ENCODE results near the gene OBSCN. TPM values are rescaled to one million over a fixed set of nuclear protein-coding genes. Genes with fewer than 3 reads are reported as not detected.

The OBSCN gene
- total RNA-seq, 1 donor from 2014 or later, result 17.5 TPM

GRCh38 chr1:228298471-228298870 is 90.6 kb downstream of the OBSCN start:
- no peaks in the 10 kb centered on the region for H4K20me1 ChIP-seq (ENCODE audit: insufficient read depth, low read length)
- no peak overlapping the region for H3K27ac Mint-ChIP-seq (ENCODE audit: unreplicated experiment)
- TF ChIP-seq CTCF (IDR thresholded peaks at IDR 0.05; ENCODE audit: insufficient read depth, low read depth, low read length), result no peak
- TF ChIP-seq EZH2 (IDR thresholded peaks at IDR 0.05; ENCODE audit: insufficient read depth, low read length), result no peak
- no peak overlapping the region for H3K4me2 ChIP-seq (ENCODE audit: low read length)
- H3K36me3 Mint-ChIP-seq (ENCODE audit: low read depth, unreplicated experiment), result peaks cover 81% of the 10 kb centered on the region
- no peaks in the 10 kb centered on the region for H3K79me2 ChIP-seq (ENCODE audit: insufficient read depth, low read length)
- peaks cover 25% of the 10 kb centered on the region for H3K9me3 ChIP-seq (ENCODE audit: insufficient read depth, low read depth, low read length)
- no peak overlapping the region for H3K9ac ChIP-seq (ENCODE audit: low read length)
- no peaks in the 10 kb centered on the region for H3K4me1 Mint-ChIP-seq (ENCODE audit: low read depth, unreplicated experiment)
- no peak overlapping the region for H2AFZ ChIP-seq (ENCODE audit: low read depth, low read length)
- DNase-seq (ENCODE audit: low read depth) (no peak), FAIRE-seq (no peak)
- no peaks in the 10 kb centered on the region for H3K4me1 ChIP-seq (ENCODE audit: insufficient read depth, low read length)
- peaks cover 70% of the 10 kb centered on the region for H3K9me3 Mint-ChIP-seq (ENCODE audit: unreplicated experiment)
- H3K27me3 ChIP-seq (ENCODE audit: insufficient read depth, low read length), result no peaks in the 10 kb centered on the region
- no peaks in the 10 kb centered on the region for H3K27me3 Mint-ChIP-seq (ENCODE audit: low read depth, unreplicated experiment)
- H3K27ac ChIP-seq (ENCODE audit: low read depth, low read length), result no peak overlapping the region
- no peak overlapping the region for H3K4me3 ChIP-seq (ENCODE audit: insufficient read depth, low read depth, low read length)
- no peaks in the 10 kb centered on the region for H3K36me3 ChIP-seq (ENCODE audit: insufficient read depth, low read length)
- H3K4me3 Mint-ChIP-seq (ENCODE audit: unreplicated experiment), result no peak overlapping the region

- Histone ChIP-seq H3K9me3 (ENCODE audit: insufficient read depth, low read depth, low read length) (peaks cover 29% of the 10 kb centered on the region), H3K9ac (ENCODE audit: low read length) (no peak overlapping the region), H3K4me3 (ENCODE audit: insufficient read depth, low read depth, low read length) (no peak overlapping the region), H3K27ac (ENCODE audit: low read depth, low read length) (no peak overlapping the region), H4K20me1 (ENCODE audit: insufficient read depth, low read length) (no peaks in the 10 kb centered on the region), H3K36me3 (ENCODE audit: insufficient read depth, low read length) (no peaks in the 10 kb centered on the region), H2AFZ (ENCODE audit: low read depth, low read length) (no peak overlapping the region), H3K4me2 (ENCODE audit: low read length) (no peak overlapping the region), H3K27me3 (ENCODE audit: insufficient read depth, low read length) (no peaks in the 10 kb centered on the region), H3K79me2 (ENCODE audit: insufficient read depth, low read length) (no peaks in the 10 kb centered on the region), H3K4me1 (ENCODE audit: insufficient read depth, low read length) (no peaks in the 10 kb centered on the region)
- TF ChIP-seq EZH2 (IDR thresholded peaks at IDR 0.05; ENCODE audit: insufficient read depth, low read length) (no peak), CTCF (IDR thresholded peaks at IDR 0.05; ENCODE audit: insufficient read depth, low read depth, low read length) (no peak)
- H3K4me3 Mint-ChIP-seq (ENCODE audit: unreplicated experiment), result no peak overlapping the region
- H3K27ac Mint-ChIP-seq (ENCODE audit: unreplicated experiment), result no peak overlapping the region
- DNase-seq (ENCODE audit: low read depth) (no peak), FAIRE-seq (no peak)
- no peaks in the 10 kb centered on the region for H3K27me3 Mint-ChIP-seq (ENCODE audit: low read depth, unreplicated experiment)
- peaks cover 68% of the 10 kb centered on the region for H3K9me3 Mint-ChIP-seq (ENCODE audit: unreplicated experiment)
- H3K4me1 Mint-ChIP-seq (ENCODE audit: low read depth, unreplicated experiment), result no peaks in the 10 kb centered on the region
- H3K36me3 Mint-ChIP-seq (ENCODE audit: low read depth, unreplicated experiment), result peaks cover 81% of the 10 kb centered on the region
Observed at GRCh38 chr1:228299211-228299610, 91.4 kb downstream of the OBSCN start.

GRCh38 chr1:228299901-228300300 is 92.1 kb downstream of the OBSCN start:
- Histone ChIP-seq H3K4me2 (ENCODE audit: low read length) (no peak overlapping the region), H3K9ac (ENCODE audit: low read length) (no peak overlapping the region), H3K36me3 (ENCODE audit: insufficient read depth, low read length) (no peaks in the 10 kb centered on the region), H3K4me3 (ENCODE audit: insufficient read depth, low read depth, low read length) (no peak overlapping the region), H3K27me3 (ENCODE audit: insufficient read depth, low read length) (no peaks in the 10 kb centered on the region), H3K79me2 (ENCODE audit: insufficient read depth, low read length) (no peaks in the 10 kb centered on the region), H3K4me1 (ENCODE audit: insufficient read depth, low read length) (no peaks in the 10 kb centered on the region), H4K20me1 (ENCODE audit: insufficient read depth, low read length) (no peaks in the 10 kb centered on the region), H2AFZ (ENCODE audit: low read depth, low read length) (no peak overlapping the region), H3K27ac (ENCODE audit: low read depth, low read length) (no peak overlapping the region), H3K9me3 (ENCODE audit: insufficient read depth, low read depth, low read length) (peaks cover 31% of the 10 kb centered on the region)
- no peak overlapping the region for H3K27ac Mint-ChIP-seq (ENCODE audit: unreplicated experiment)
- no peaks in the 10 kb centered on the region for H3K27me3 Mint-ChIP-seq (ENCODE audit: low read depth, unreplicated experiment)
- H3K36me3 Mint-ChIP-seq (ENCODE audit: low read depth, unreplicated experiment), result peaks cover 81% of the 10 kb centered on the region
- H3K9me3 Mint-ChIP-seq (ENCODE audit: unreplicated experiment), result peaks cover 69% of the 10 kb centered on the region
- no peaks in the 10 kb centered on the region for H3K4me1 Mint-ChIP-seq (ENCODE audit: low read depth, unreplicated experiment)
- no peak for TF ChIP-seq CTCF (IDR thresholded peaks at IDR 0.05; ENCODE audit: insufficient read depth, low read depth, low read length)
- no peak for TF ChIP-seq EZH2 (IDR thresholded peaks at IDR 0.05; ENCODE audit: insufficient read depth, low read length)
- H3K4me3 Mint-ChIP-seq (ENCODE audit: unreplicated experiment), result no peak overlapping the region
- FAIRE-seq, result no peak
- DNase-seq (ENCODE audit: low read depth), result no peak
